ENCODE data around the gene EDIL3.

The EDIL3 gene

DNA sequence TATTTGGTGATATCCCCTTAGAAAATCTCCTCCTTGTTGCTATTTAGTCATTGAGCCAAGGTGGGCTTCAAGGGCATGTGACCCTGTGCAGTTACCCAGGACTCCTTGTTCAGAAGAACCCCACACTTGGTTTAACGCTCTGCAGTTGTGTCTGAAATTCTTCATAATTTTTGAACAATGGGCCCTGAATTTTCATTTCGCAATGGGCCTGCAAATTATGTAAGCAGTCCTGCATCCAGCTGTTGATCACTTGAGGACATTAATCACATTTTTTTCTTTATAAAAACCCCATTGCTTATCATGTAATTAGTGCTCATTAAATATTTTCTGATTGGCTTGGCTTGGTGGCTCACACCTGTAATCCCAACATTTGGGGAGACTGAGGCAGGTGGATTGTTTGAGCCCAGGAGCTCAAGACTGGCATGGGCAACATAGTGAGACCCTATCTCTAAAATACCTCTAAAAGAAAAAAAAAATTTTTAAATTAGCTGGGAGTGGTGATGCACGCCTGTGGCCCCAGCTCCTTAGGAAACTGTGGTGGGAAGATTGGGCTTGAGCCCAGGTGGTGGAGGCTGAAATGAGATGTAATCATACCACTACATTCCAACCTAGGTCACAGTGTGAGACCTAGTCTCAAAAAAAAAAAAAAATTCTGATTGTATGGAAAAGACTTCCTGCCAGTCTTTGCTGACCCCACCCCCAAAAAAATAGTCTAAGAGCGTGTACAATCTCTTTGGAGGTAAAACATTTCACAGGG lies 469.8 kb downstream of the EDIL3 start:
- H4K8ac ChIP-seq (ENCODE audit: low read depth, low read length), result no peak overlapping the region

DNA sequence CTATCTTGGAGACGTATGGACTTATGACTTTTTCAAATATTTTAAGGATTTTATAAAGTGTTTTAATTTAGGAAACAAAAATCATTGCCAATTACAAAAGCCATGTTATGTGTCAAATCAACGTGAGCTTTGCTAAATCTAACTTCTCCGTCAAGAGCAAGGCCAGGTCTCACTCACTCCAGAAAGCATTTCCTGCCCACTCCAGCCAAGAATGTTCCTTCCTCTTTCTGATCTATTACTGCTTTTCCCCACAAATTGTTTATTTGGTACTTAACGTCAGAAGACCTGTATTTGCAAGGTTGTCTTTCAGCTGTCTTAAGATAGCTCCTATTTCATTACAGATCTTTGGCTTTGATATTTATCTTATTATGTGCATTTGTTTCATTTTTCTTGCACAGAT lies 470.5 kb downstream of the EDIL3 start:
- H3K9ac ChIP-seq (ENCODE audit: low read length), result no peak overlapping the region
- no peak overlapping the region for H3K4me2 ChIP-seq (ENCODE audit: low read length)
- DNase-seq, result no peak
- H3K36me3 ChIP-seq (ENCODE audit: control insufficient read depth, insufficient read depth, low read length), result no peaks in the 10 kb centered on the region
- H3K4me1 ChIP-seq (ENCODE audit: control insufficient read depth, low read depth, low read length), result no peaks in the 10 kb centered on the region
- H3K4ac ChIP-seq (ENCODE audit: low read depth, low read length), result no peak overlapping the region
- no peak overlapping the region for H3K27ac ChIP-seq (ENCODE audit: low read depth, low read length)
- no peak overlapping the region for H2AK5ac ChIP-seq (ENCODE audit: low read length)
- WGBS (ENCODE audit: extremely low coverage, insufficient coverage, low lambda C conversion rate), result no CpG with 5 or more reads among the region's 4 CpGs
- no peak overlapping the region for H4K8ac ChIP-seq (ENCODE audit: low read depth, low read length)
- no peak overlapping the region for H2BK5ac ChIP-seq (ENCODE audit: low read length)
- no peak overlapping the region for H3K18ac ChIP-seq (ENCODE audit: low read length)
- no peak overlapping the region for H4K5ac ChIP-seq (ENCODE audit: low read length)
- no peaks in the 10 kb centered on the region for H3K79me2 ChIP-seq (ENCODE audit: control insufficient read depth, insufficient read depth, low read length)
- H2BK15ac ChIP-seq (replicated peaks; ENCODE audit: low read depth), result no peak overlapping the region
- H3K56ac ChIP-seq (ENCODE audit: low read length), result no peak overlapping the region
- H3K4me3 ChIP-seq (ENCODE audit: low read length), result no peak overlapping the region
- H2BK120ac ChIP-seq (ENCODE audit: low read depth, low read length), result no peak overlapping the region
- H3K79me1 ChIP-seq (ENCODE audit: low read length), result no peaks in the 10 kb centered on the region
- no peak overlapping the region for H3K23ac ChIP-seq (ENCODE audit: low read length)
- H3K27me3 ChIP-seq (ENCODE audit: insufficient read depth, low read length, poor library complexity), result no peaks in the 10 kb centered on the region

More for the DNA sequence above, 469.8 kb downstream of the EDIL3 start:
- Histone ChIP-seq H3K4me3 (ENCODE audit: low read length) (no peak overlapping the region), H3K23ac (ENCODE audit: low read length) (no peak overlapping the region), H3K79me2 (ENCODE audit: control insufficient read depth, insufficient read depth, low read length) (no peaks in the 10 kb centered on the region), H3K9ac (ENCODE audit: low read length) (no peak overlapping the region), H3K27me3 (ENCODE audit: insufficient read depth, low read length, poor library complexity) (no peaks in the 10 kb centered on the region), H4K5ac (ENCODE audit: low read length) (no peak overlapping the region), H3K18ac (ENCODE audit: low read length) (no peak overlapping the region), H3K56ac (ENCODE audit: low read length) (no peak overlapping the region), H3K4ac (ENCODE audit: low read depth, low read length) (no peak overlapping the region), H3K79me1 (ENCODE audit: low read length) (no peaks in the 10 kb centered on the region), H2BK15ac (replicated peaks; ENCODE audit: low read depth) (no peak overlapping the region), H2AK5ac (ENCODE audit: low read length) (no peak overlapping the region), H3K4me2 (ENCODE audit: low read length) (no peak overlapping the region), H3K27ac (ENCODE audit: low read depth, low read length) (no peak overlapping the region), H3K36me3 (ENCODE audit: control insufficient read depth, insufficient read depth, low read length) (no peaks in the 10 kb centered on the region), H2BK120ac (ENCODE audit: low read depth, low read length) (no peak overlapping the region), H2BK5ac (ENCODE audit: low read length) (no peak overlapping the region), H3K4me1 (ENCODE audit: control insufficient read depth, low read depth, low read length) (no peaks in the 10 kb centered on the region)
- no CpG with 5 or more reads among the region's 4 CpGs for WGBS (ENCODE audit: extremely low coverage, insufficient coverage, low lambda C conversion rate)
- peak; percentile 41 for DNase-seq

GRCh38 chr5:83913593-83913992 lies 471.1 kb downstream of the EDIL3 start:
- Histone ChIP-seq H3K4me3 (ENCODE audit: low read length) (no peak overlapping the region), H4K5ac (ENCODE audit: low read length) (no peak overlapping the region), H2BK5ac (ENCODE audit: low read length) (no peak overlapping the region), H2AK5ac (ENCODE audit: low read length) (no peak overlapping the region), H3K79me1 (ENCODE audit: low read length) (no peaks in the 10 kb centered on the region), H3K23ac (ENCODE audit: low read length) (no peak overlapping the region), H3K18ac (ENCODE audit: low read length) (no peak overlapping the region), H3K4me1 (ENCODE audit: control insufficient read depth, low read depth, low read length) (no peaks in the 10 kb centered on the region), H3K56ac (ENCODE audit: low read length) (no peak overlapping the region), H3K4ac (ENCODE audit: low read depth, low read length) (no peak overlapping the region), H3K27me3 (ENCODE audit: insufficient read depth, low read length, poor library complexity) (no peaks in the 10 kb centered on the region), H2BK15ac (replicated peaks; ENCODE audit: low read depth) (no peak overlapping the region), H3K4me2 (ENCODE audit: low read length) (no peak overlapping the region), H2BK120ac (ENCODE audit: low read depth, low read length) (no peak overlapping the region), H3K79me2 (ENCODE audit: control insufficient read depth, insufficient read depth, low read length) (no peaks in the 10 kb centered on the region), H4K8ac (ENCODE audit: low read depth, low read length) (no peak overlapping the region), H3K36me3 (ENCODE audit: control insufficient read depth, insufficient read depth, low read length) (no peaks in the 10 kb centered on the region), H3K9ac (ENCODE audit: low read length) (no peak overlapping the region), H3K27ac (ENCODE audit: low read depth, low read length) (no peak overlapping the region)
- no peak for DNase-seq
- WGBS (ENCODE audit: extremely low coverage, insufficient coverage, low lambda C conversion rate), result no CpG with 5 or more reads among the region's 1 CpG

DNA sequence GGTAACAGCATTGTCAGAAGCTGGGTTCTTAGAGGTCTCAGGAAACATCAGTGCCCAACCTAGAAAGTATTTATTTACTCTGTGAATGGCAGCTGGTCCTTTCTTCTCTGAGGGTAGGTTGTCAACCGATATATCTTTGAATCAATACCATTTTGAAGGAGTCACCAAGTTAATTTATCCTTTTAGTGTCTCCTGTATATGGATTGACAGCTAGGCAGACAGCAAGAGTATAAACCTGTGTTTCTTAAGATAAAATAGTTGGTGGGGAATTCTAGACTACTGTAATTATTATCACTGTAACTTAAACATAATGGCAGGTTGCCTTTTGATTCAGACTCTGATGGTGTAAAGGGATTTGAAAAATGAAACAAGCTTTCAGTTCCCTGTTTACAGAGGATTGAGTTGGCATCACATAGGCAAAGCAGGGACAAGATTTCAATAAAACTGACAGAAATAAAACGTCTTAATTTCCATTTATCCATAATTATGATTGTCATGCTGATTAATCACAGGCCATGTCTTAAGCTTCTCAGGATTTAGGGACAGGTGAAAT lies 473.2 kb downstream of the EDIL3 start:
- H3K4me3 ChIP-seq (ENCODE audit: low read length), result no peak overlapping the region
- no peak overlapping the region for H3K23ac ChIP-seq (ENCODE audit: low read length)
- H3K4ac ChIP-seq (ENCODE audit: low read depth, low read length), result no peak overlapping the region
- no peak overlapping the region for H3K18ac ChIP-seq (ENCODE audit: low read length)
- no peak overlapping the region for H2AK5ac ChIP-seq (ENCODE audit: low read length)
- no peak overlapping the region for H4K8ac ChIP-seq (ENCODE audit: low read depth, low read length)
- no peaks in the 10 kb centered on the region for H3K36me3 ChIP-seq (ENCODE audit: control insufficient read depth, insufficient read depth, low read length)
- H2BK120ac ChIP-seq (ENCODE audit: low read depth, low read length), result no peak overlapping the region
- H3K56ac ChIP-seq (ENCODE audit: low read length), result no peak overlapping the region
- no peak overlapping the region for H3K9ac ChIP-seq (ENCODE audit: low read length)
- H3K79me1 ChIP-seq (ENCODE audit: low read length), result no peaks in the 10 kb centered on the region
- H3K79me2 ChIP-seq (ENCODE audit: control insufficient read depth, insufficient read depth, low read length), result no peaks in the 10 kb centered on the region
- no CpG with 5 or more reads among the region's 2 CpGs for WGBS (ENCODE audit: extremely low coverage, insufficient coverage, low lambda C conversion rate)
- no peaks in the 10 kb centered on the region for H3K27me3 ChIP-seq (ENCODE audit: insufficient read depth, low read length, poor library complexity)
- no peak overlapping the region for H3K4me2 ChIP-seq (ENCODE audit: low read length)
- DNase-seq, result no peak
- no peak overlapping the region for H2BK5ac ChIP-seq (ENCODE audit: low read length)
- H3K4me1 ChIP-seq (ENCODE audit: control insufficient read depth, low read depth, low read length), result no peaks in the 10 kb centered on the region
- H2BK15ac ChIP-seq (replicated peaks; ENCODE audit: low read depth), result no peak overlapping the region
- no peak overlapping the region for H4K5ac ChIP-seq (ENCODE audit: low read length)
- H3K27ac ChIP-seq (ENCODE audit: low read depth, low read length), result no peak overlapping the region

- no peak overlapping the region for H3K23ac ChIP-seq (ENCODE audit: low read length)
- H3K9ac ChIP-seq (ENCODE audit: low read length), result no peak overlapping the region
- H3K4me1 ChIP-seq (ENCODE audit: control insufficient read depth, low read depth, low read length), result no peaks in the 10 kb centered on the region
- H3K4ac ChIP-seq (ENCODE audit: low read depth, low read length), result no peak overlapping the region
- H2BK5ac ChIP-seq (ENCODE audit: low read length), result no peak overlapping the region
- H4K5ac ChIP-seq (ENCODE audit: low read length), result no peak overlapping the region
- WGBS (ENCODE audit: extremely low coverage, insufficient coverage, low lambda C conversion rate), result no CpG with 5 or more reads among the region's 3 CpGs
- H3K79me1 ChIP-seq (ENCODE audit: low read length), result no peaks in the 10 kb centered on the region
- H3K4me2 ChIP-seq (ENCODE audit: low read length), result no peak overlapping the region
- DNase-seq, result peak; percentile 51
- H2BK15ac ChIP-seq (replicated peaks; ENCODE audit: low read depth), result no peak overlapping the region
- no peaks in the 10 kb centered on the region for H3K36me3 ChIP-seq (ENCODE audit: control insufficient read depth, insufficient read depth, low read length)
- no peaks in the 10 kb centered on the region for H3K79me2 ChIP-seq (ENCODE audit: control insufficient read depth, insufficient read depth, low read length)
- H2BK120ac ChIP-seq (ENCODE audit: low read depth, low read length), result no peak overlapping the region
- no peak overlapping the region for H3K56ac ChIP-seq (ENCODE audit: low read length)
- no peak overlapping the region for H2AK5ac ChIP-seq (ENCODE audit: low read length)
- H3K27me3 ChIP-seq (ENCODE audit: insufficient read depth, low read length, poor library complexity), result no peaks in the 10 kb centered on the region
- H3K27ac ChIP-seq (ENCODE audit: low read depth, low read length), result no peak overlapping the region
- no peak overlapping the region for H3K4me3 ChIP-seq (ENCODE audit: low read length)
- no peak overlapping the region for H4K8ac ChIP-seq (ENCODE audit: low read depth, low read length)
- H3K18ac ChIP-seq (ENCODE audit: low read length), result no peak overlapping the region
These were observed 484.4 kb downstream of the EDIL3 start for GRCh38 chr5:83900306-83900705.

Measured in mesendoderm (in vitro differentiated cells).